ENCODE data around the gene PANK3.
"Not testable (repeated sequence)": the region's sequence is repeated elsewhere in the genome, so short reads cannot be mapped to it uniquely, and the experiment has no call there.

The PANK3 gene

GRCh38 chr5:168578538-168579487 lies at the start of gene PANK3:
PANK3 (minus strand) TSS chr5:168579368; CDS start chr5:168579283, 85 bp downstream.
- DNase-seq (ENCODE audit: low read depth in 3 of 3) = peak in 1 of 3 experiments; percentile 5

GRCh38 chr5:168624850-168625364 lies 45.7 kb upstream of the PANK3 start:
- DNase-seq (ENCODE audit: low read depth in 3 of 3) = no peak

GRCh38 chr5:168620807-168621206 lies 41.6 kb upstream of the PANK3 start:
- no peak for DNase-seq (ENCODE audit: low read depth in 3 of 3)

- no peak for DNase-seq (ENCODE audit: low read depth in 3 of 3)
Observed at GRCh38 chr5:168614661-168615060, 35.5 kb upstream of the PANK3 start.

GRCh38 chr5:168613996-168614395 lies 34.8 kb upstream of the PANK3 start:
- DNase-seq (ENCODE audit: low read depth in 3 of 3) = no peak

GRCh38 chr5:168613396-168613795 lies 34.2 kb upstream of the PANK3 start:
- no peak for DNase-seq (ENCODE audit: low read depth in 3 of 3)

GRCh38 chr5:168612996-168613395 lies 33.8 kb upstream of the PANK3 start:
- no peak for DNase-seq (ENCODE audit: low read depth in 3 of 3)

GRCh38 chr5:168612123-168612522 lies 33.0 kb upstream of the PANK3 start:
- no peak for DNase-seq (ENCODE audit: low read depth in 3 of 3)

- no peak for DNase-seq (ENCODE audit: low read depth in 3 of 3)
Observed at GRCh38 chr5:168611165-168611564, 32.0 kb upstream of the PANK3 start.

- no peak for DNase-seq (ENCODE audit: low read depth in 3 of 3)
Observed at GRCh38 chr5:168609806-168610482, 30.8 kb upstream of the PANK3 start.

GRCh38 chr5:168608821-168609220 lies 29.7 kb upstream of the PANK3 start:
- DNase-seq (ENCODE audit: low read depth in 3 of 3) = no peak

GRCh38 chr5:168608386-168608785 lies 29.2 kb upstream of the PANK3 start:
- DNase-seq (ENCODE audit: low read depth in 3 of 3) = no peak

GRCh38 chr5:168607946-168608345 lies 28.8 kb upstream of the PANK3 start:
- DNase-seq (ENCODE audit: low read depth in 3 of 3) = no peak

- DNase-seq (ENCODE audit: low read depth in 3 of 3) = no peak
Observed at GRCh38 chr5:168606562-168606961, 27.4 kb upstream of the PANK3 start.

GRCh38 chr5:168604436-168604835 lies 25.3 kb upstream of the PANK3 start:
- DNase-seq (ENCODE audit: low read depth in 3 of 3) = no peak

- DNase-seq (ENCODE audit: low read depth in 3 of 3) = no peak
Observed at GRCh38 chr5:168603746-168604145, 24.6 kb upstream of the PANK3 start.

- DNase-seq (ENCODE audit: low read depth in 3 of 3) = no peak
Observed at GRCh38 chr5:168602517-168602916, 23.3 kb upstream of the PANK3 start.

- DNase-seq (ENCODE audit: low read depth in 3 of 3) = no peak
Observed at GRCh38 chr5:168601972-168602371, 22.8 kb upstream of the PANK3 start.

GRCh38 chr5:168600409-168600808 lies 21.2 kb upstream of the PANK3 start:
- no peak for DNase-seq (ENCODE audit: low read depth in 3 of 3)

GRCh38 chr5:168599826-168600225 lies 20.7 kb upstream of the PANK3 start:
- DNase-seq (ENCODE audit: low read depth in 3 of 3) = no peak

GRCh38 chr5:168598639-168599038 lies 19.5 kb upstream of the PANK3 start:
- no peak for DNase-seq (ENCODE audit: low read depth in 3 of 3)

- DNase-seq (ENCODE audit: low read depth in 3 of 3) = no peak
Observed at GRCh38 chr5:168596927-168597326, 17.8 kb upstream of the PANK3 start.

GRCh38 chr5:168596122-168596521 lies 17.0 kb upstream of the PANK3 start:
- DNase-seq (ENCODE audit: low read depth in 3 of 3) = not testable (repeated sequence)

Measured in stimulated activated CD4-positive, alpha-beta T cell treated with anti-CD3 and anti-CD28 coated beads, TNF-alpha, amount 100 ng/mL, for 4 hours (primary cell).